Breast epithelium (tissue), 4 donors: ENCODE results near the gene PIK3R1. TPM values are rescaled to one million over a fixed set of nuclear protein-coding genes. Genes with fewer than 3 reads are reported as not detected.

Source experiments
- DNase-seq, 2 donors: peaks; one replicate each; pipeline ENCODE4 v3.0.0-alpha.2; 2019; ENCODE audit warnings: low spot score in 2 of 2
- H3K27ac ChIP-seq, 2 donors: fragments of 200-600 bp; sonication (generic) in 1 of 2; one replicate each; pipeline ENCODE4 v1.5.1; 2016 to 2019; ENCODE audit warnings: mild to moderate bottlenecking in 1 of 2
- H3K27me3 ChIP-seq, 2 donors: fragments of 200-600 bp; sonication (generic) in 1 of 2; one replicate each; pipeline versions ENCODE4 v1.5.1 to v1.6.0; 2017 to 2019; ENCODE audit warnings: control low read depth in 1 of 2, mild to moderate bottlenecking in 1 of 2
- H3K36me3 ChIP-seq: fragments of 200-600 bp; one replicate; pipeline ENCODE4 v1.5.1; 2019
- H3K4me1 ChIP-seq, 2 donors: fragments of 200-600 bp; sonication (generic); one replicate each; pipeline ENCODE4 v1.5.1; 2016 to 2019; ENCODE audit warnings: control low read depth in 1 of 2
- H3K4me3 ChIP-seq, 3 donors: fragments of 200-600 bp; sonication (generic); 1 replicate in 2 of 3; 2 replicates in 1 of 3; pipeline ENCODE4 v1.5.1; 2016 to 2019; ENCODE audit warnings: mild to moderate bottlenecking in 3 of 3, moderate library complexity in 2 of 3
- H3K9me3 ChIP-seq, 2 donors: fragments of 200-600 bp; sonication (generic) in 1 of 2; one replicate each; pipeline ENCODE4 v1.5.1; 2016 to 2019; ENCODE audit warnings: control low read depth in 1 of 2
- POLR2A ChIP-seq: fragments of 450-650 bp; IDR thresholded peaks from one replicate; pipeline ENCODE4 v1.6.1; 2016; ENCODE audit warnings: antibody characterized with exemption, mild to moderate bottlenecking, moderate library complexity
- POLR2AphosphoS5 ChIP-seq, 3 donors: sonication (generic); formaldehyde crosslinking; IDR thresholded peaks; one replicate each; pipeline ENCODE4 v1.6.1; 2017; ENCODE audit warnings: antibody characterized with exemption in 3 of 3
- intact Hi-C: fragments of 100-400 bp; cut with DNase I; formaldehyde crosslinking; loops from one replicate; pipeline ENCODE4 v1.15.1; 2023; ENCODE audit warnings: low total_unique reads
- total RNA-seq, 3 donors: library from RNA; depleted of rRNA; stranded (reverse); fragments of >200 nt; gene quantifications; one replicate each; pipeline ENCODE4 v1.1.0, GENCODE V29; 2016
- TF ChIP-seq, protein P1 (sequence below), 3 donors: fragments of 450-650 bp; IDR thresholded peaks; one replicate each; pipeline ENCODE4 v1.5.1; 2016 to 2017; ENCODE audit warnings: antibody characterized with exemption in 3 of 3, mild to moderate bottlenecking in 3 of 3, moderate library complexity in 3 of 3

The PIK3R1 gene
- total RNA-seq, 3 donors from 2014 or later: 193 to 429 (median 275) TPM

DNA sequence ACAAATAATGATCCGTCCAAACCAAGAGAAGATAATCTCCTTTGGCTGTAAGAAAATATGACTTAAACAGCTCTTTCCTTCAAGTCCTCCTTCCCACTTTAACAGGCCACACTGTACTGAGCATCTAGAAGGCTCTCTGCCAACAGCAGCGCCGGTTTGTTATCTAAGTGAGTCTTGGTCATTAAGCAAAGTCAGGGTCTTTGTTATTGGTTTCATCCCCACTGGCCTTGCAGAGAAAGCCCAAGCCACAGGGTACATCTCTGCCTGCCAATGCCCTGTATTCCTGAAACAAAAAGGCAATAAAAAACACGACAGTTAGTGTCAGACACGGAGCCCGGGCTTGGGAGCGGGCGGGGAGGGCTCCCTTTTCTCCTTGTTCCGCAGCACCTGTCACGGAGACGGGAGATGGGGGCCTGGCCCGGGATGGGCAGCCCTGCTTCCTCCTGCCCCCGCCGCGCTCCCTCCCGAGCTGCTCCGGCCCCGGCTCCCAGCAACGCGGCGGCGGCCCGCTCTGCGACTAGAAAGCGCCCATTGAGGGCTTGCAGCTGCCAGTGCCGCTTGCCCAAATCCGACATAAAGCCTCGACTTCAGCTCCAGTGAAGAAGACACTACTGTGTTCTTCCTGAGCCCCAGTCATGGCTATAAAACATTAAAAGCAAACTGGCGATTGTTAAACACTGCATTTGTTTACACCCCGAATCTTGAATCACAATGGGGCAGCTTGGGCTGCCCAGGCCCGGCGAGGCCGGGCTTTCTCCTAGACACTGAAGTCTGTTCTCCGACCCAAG, 28.1 kb upstream of the PIK3R1 start:
- TF ChIP-seq, protein P1, sequence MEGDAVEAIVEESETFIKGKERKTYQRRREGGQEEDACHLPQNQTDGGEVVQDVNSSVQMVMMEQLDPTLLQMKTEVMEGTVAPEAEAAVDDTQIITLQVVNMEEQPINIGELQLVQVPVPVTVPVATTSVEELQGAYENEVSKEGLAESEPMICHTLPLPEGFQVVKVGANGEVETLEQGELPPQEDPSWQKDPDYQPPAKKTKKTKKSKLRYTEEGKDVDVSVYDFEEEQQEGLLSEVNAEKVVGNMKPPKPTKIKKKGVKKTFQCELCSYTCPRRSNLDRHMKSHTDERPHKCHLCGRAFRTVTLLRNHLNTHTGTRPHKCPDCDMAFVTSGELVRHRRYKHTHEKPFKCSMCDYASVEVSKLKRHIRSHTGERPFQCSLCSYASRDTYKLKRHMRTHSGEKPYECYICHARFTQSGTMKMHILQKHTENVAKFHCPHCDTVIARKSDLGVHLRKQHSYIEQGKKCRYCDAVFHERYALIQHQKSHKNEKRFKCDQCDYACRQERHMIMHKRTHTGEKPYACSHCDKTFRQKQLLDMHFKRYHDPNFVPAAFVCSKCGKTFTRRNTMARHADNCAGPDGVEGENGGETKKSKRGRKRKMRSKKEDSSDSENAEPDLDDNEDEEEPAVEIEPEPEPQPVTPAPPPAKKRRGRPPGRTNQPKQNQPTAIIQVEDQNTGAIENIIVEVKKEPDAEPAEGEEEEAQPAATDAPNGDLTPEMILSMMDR (IDR thresholded peaks at IDR 0.05): no peak
- no peak for TF ChIP-seq POLR2AphosphoS5 (IDR thresholded peaks at IDR 0.05)
- no peak for TF ChIP-seq POLR2A
- no peak for DNase-seq

DNA sequence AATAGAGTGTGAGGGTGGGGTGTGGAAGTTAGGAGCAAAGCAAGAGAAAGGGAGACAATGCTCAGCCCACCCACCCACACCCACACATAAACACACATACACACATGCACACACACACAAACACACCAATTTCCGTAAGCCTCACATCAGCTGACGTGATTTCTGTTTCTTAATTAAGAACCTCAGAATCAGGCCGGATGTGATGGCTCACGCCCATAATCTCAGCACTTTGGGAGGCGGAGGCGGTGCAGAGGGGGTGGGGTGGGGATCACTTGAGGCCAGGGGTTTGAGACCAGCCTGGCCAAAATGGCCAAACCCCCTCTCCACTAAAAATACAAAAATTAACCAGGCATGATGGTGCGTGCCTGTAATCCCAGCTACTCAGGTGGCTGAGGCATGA, 26.4 kb upstream of the PIK3R1 start:
- Histone ChIP-seq H3K9me3 (no peaks in the 10 kb centered on the region), H3K4me3 (no peak overlapping the region), H3K36me3 (no peaks in the 10 kb centered on the region), H3K27ac (no peak overlapping the region), H3K4me1 (no peaks in the 10 kb centered on the region), H3K27me3 (no peaks in the 10 kb centered on the region)
- no peak for DNase-seq
- intact Hi-C loops: no loop called here
- TF ChIP-seq POLR2A: no peak
- TF ChIP-seq, protein P1 (IDR thresholded peaks at IDR 0.05): no peak
- no peak for TF ChIP-seq POLR2AphosphoS5 (IDR thresholded peaks at IDR 0.05)

More for the DNA sequence above, 28.1 kb upstream of the PIK3R1 start:
- H3K27me3 ChIP-seq: no peaks in the 10 kb centered on the region
- H3K4me3 ChIP-seq: no peak overlapping the region
- H3K9me3 ChIP-seq: no peaks in the 10 kb centered on the region
- intact Hi-C loops: no loop called here
- no peaks in the 10 kb centered on the region for H3K4me1 ChIP-seq
- no peaks in the 10 kb centered on the region for H3K36me3 ChIP-seq
- no peak overlapping the region for H3K27ac ChIP-seq

DNA sequence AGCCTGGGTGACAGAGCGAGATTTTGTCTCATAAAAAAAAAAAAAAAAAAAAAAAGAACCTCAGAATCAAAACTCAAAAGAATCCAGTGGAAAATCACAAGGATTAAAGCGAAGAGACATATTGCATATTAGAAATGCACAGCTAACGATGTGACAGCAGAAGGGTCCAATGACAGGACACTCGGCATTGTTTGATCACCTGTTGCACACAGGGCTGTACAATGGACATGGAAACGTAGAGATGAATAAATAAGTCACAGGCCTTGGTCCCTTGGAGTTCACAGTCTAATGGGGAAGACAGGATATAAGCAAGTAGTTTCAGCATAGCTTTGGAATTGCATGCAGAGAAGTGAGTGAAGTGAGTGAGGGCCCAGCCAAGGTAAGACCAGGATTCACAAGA, 25.9 kb upstream of the PIK3R1 start:
- Histone ChIP-seq H3K36me3 (no peaks in the 10 kb centered on the region), H3K27ac (no peak overlapping the region), H3K27me3 (no peaks in the 10 kb centered on the region), H3K9me3 (no peaks in the 10 kb centered on the region), H3K4me3 (no peak overlapping the region), H3K4me1 (no peaks in the 10 kb centered on the region)
- intact Hi-C loops: no loop called here
- no peak for TF ChIP-seq POLR2AphosphoS5 (IDR thresholded peaks at IDR 0.05)
- TF ChIP-seq, protein P1 (IDR thresholded peaks at IDR 0.05): no peak
- no peak for TF ChIP-seq POLR2A
- DNase-seq: no peak

DNA sequence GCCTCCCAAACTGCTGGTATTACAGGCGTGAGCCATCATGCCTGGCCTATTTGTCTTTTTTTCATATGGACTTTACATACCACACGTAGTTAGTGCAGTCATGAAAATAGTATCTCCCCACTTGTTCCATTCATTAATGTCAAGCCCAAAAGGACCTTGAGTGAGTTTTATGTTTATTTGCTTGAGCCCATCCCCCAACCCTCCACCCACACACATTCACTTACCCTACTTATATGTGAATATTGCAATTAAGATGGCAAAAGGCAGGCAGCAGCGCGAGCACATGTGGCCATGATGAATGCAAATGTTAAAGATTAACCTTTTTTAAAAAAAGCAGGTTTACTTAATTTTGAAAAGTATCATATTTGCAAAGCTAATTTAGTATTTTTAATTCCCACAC, 24.9 kb upstream of the PIK3R1 start:
- no peak for DNase-seq
- Histone ChIP-seq H3K36me3 (no peaks in the 10 kb centered on the region), H3K4me1 (no peaks in the 10 kb centered on the region), H3K9me3 (no peaks in the 10 kb centered on the region), H3K27ac (no peak overlapping the region), H3K27me3 (no peaks in the 10 kb centered on the region), H3K4me3 (no peak overlapping the region)
- intact Hi-C loops: no loop called here
- TF ChIP-seq, protein P1 (IDR thresholded peaks at IDR 0.05): no peak
- TF ChIP-seq POLR2AphosphoS5 (IDR thresholded peaks at IDR 0.05) (no peak), POLR2A (no peak)

DNA sequence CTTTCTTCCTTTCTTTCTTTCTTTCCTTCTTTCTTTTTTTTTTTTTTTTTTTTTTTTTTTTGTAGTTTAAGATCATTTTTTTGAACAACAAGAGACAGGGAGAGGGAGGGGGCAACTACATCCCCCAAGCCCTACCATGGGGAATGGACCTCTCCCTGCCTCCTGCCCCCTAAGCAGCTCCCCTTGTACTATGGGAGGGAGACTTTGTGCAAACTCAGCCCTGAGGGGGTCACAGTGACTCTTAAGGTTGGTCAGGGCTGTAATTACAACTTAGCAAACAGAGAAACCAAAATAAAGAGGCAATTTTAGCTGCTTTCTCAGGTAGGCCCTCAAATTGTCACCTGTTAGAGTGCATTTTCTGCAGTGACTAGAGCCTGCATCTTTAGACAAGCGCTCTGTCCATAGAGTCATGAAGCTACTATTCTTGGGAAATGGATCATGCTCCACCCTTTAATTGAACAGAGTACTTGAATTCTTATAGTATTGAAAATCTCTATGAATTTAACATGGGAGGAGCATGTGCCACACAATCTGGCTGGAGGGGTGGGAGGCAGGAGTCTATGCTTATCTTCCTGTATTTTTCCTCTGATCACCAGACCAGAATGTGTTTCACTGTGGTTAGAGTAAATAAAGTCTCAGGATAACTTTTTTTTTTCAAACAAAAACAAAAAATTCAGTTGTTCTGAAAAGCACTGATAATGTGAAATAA, 24.3 kb upstream of the PIK3R1 start:
- no peaks in the 10 kb centered on the region for H3K27me3 ChIP-seq
- no peaks in the 10 kb centered on the region for H3K9me3 ChIP-seq
- no peaks in the 10 kb centered on the region for H3K4me1 ChIP-seq
- intact Hi-C loops: no loop called here
- H3K4me3 ChIP-seq: no peak overlapping the region
- no peaks in the 10 kb centered on the region for H3K36me3 ChIP-seq
- DNase-seq: no peak
- no peak overlapping the region for H3K27ac ChIP-seq
- TF ChIP-seq POLR2A (no peak), POLR2AphosphoS5 (IDR thresholded peaks at IDR 0.05) (no peak)
- TF ChIP-seq, protein P1 (IDR thresholded peaks at IDR 0.05): no peak
